GM12878 (cell line): Measurements from ENCODE around the gene TMCC2. TPM values are rescaled to one million over a fixed set of nuclear protein-coding genes. Genes with fewer than 3 reads are reported as not detected.

Experiments used
- ATAC-seq: fragments of 200-7000 bp; cut with Tn5 transposase; 3 replicates; pipeline ENCODE4 v1.9.1; 2020; ENCODE audit warnings: mild to moderate bottlenecking, moderate library complexity
- BruUV-seq: library from RNA; stranded (reverse); fragments of 400-500 nt; replicated peaks from 2 replicates; lab custom pipeline; 2021; lab: Mats Ljungman, UMichigan
- CTCF ChIA-PET: fragments of 300-600 bp; sonication (Branson Sonifier 250); formaldehyde crosslinking; extraction: SDS; loops from one replicate; lab custom pipeline; 2021; ENCODE audit warnings: inconsistent platforms; lab: Yijun Ruan, JAX
- POLR2A ChIA-PET: fragments of 350-600 bp; formaldehyde crosslinking; extraction: SDS; loops from one replicate; lab custom pipeline; 2021; ENCODE audit warnings: inconsistent platforms; lab: Charles Lee
- RAD21 ChIA-PET: fragments of 300-600 bp; sonication (Branson Sonifier 250); formaldehyde crosslinking; loops from one replicate; lab custom pipeline; 2023; ENCODE audit warnings: antibody characterized with exemption; ENCODE audit not compliant: unreplicated experiment; lab: Charles Lee
- SMC1A ChIA-PET: fragments of 300-600 bp; sonication (Branson Sonifier 250); formaldehyde crosslinking; loops from one replicate; lab custom pipeline; 2023; ENCODE audit not compliant: unreplicated experiment, uncharacterized antibody; lab: Charles Lee
- DNase-seq: peaks from one replicate; pipeline ENCODE4 v3.0.0-alpha.2; 2011; ENCODE audit warnings: low read depth, low spot score
- FAIRE-seq: peaks from 3 replicates; lab custom pipeline; 2011; peaks lifted over from hg19 to GRCh38; lab: Jason Lieb, UNC
- H2AFZ ChIP-seq: 2 replicates; pipeline ENCODE4 v1.6.0; 2011; ENCODE audit warnings: low read depth, low read length, control low read depth; ENCODE audit not compliant: control insufficient read depth
- H3K27ac ChIP-seq: 2 replicates; pipeline ENCODE4 v1.5.1; 2011; ENCODE audit warnings: control low read depth; ENCODE audit not compliant: control insufficient read depth, insufficient read depth
- H3K27me3 ChIP-seq, 2 experiments: replicated peaks in 1 of 2; 2 replicates each; pipeline versions ENCODE4 v1.6.0 to v1.6.1; 2011; ENCODE audit warnings: low read length in 1 of 2; ENCODE audit not compliant: control insufficient read depth in 2 of 2, insufficient read depth in 2 of 2
- H3K36me3 ChIP-seq, 2 experiments: 2 replicates each; pipeline ENCODE4 v1.5.1; 2011; ENCODE audit warnings: low read length in 1 of 2; ENCODE audit not compliant: control insufficient read depth in 2 of 2, insufficient read depth in 2 of 2
- H3K4me1 ChIP-seq: 2 replicates; pipeline ENCODE4 v1.6.1; 2011; ENCODE audit warnings: mild to moderate bottlenecking, low read length, moderate library complexity, mixed read lengths; ENCODE audit not compliant: control insufficient read depth, insufficient read depth
- H3K4me2 ChIP-seq: 2 replicates; pipeline ENCODE4 v1.6.0; 2011; ENCODE audit warnings: control low read depth; ENCODE audit not compliant: control insufficient read depth, insufficient read depth
- H3K4me3 ChIP-seq: fragments of 200-600 bp; sonication (generic); 2 replicates; pipeline ENCODE4 v1.5.1; 2016
- H3K79me2 ChIP-seq: 2 replicates; pipeline ENCODE4 v1.6.0; 2011; ENCODE audit warnings: low read length; ENCODE audit not compliant: control insufficient read depth, insufficient read depth
- H3K9ac ChIP-seq: 2 replicates; pipeline ENCODE4 v1.8.0; 2011; ENCODE audit warnings: low read length, control low read depth, mixed read lengths; ENCODE audit not compliant: control insufficient read depth, insufficient read depth
- H3K9me3 ChIP-seq: replicated peaks from 3 replicates; pipeline ENCODE4 v1.5.1; 2011; ENCODE audit warnings: mild to moderate bottlenecking, low read length; ENCODE audit not compliant: control insufficient read depth, insufficient read depth
- H4K20me1 ChIP-seq: 2 replicates; pipeline ENCODE4 v1.6.0; 2011; ENCODE audit not compliant: control insufficient read depth, insufficient read depth
- BHLHE40 ChIP-seq, 2 experiments: fragments of 450-650 bp in 1 of 2; IDR thresholded peaks; 2 replicates each; pipeline ENCODE4 v1.6.1; 2011 to 2017; ENCODE audit warnings: low read depth in 2 of 2, borderline replicate concordance in 1 of 2, improper control_type of control experiment in 1 of 2, low read length in 1 of 2, mild to moderate bottlenecking in 1 of 2
- BMI1 ChIP-seq: fragments of 450-650 bp; IDR thresholded peaks from 2 replicates; pipeline ENCODE4 v1.6.1; 2016; ENCODE audit warnings: mild to moderate bottlenecking, moderate library complexity, borderline replicate concordance
- CEBPB ChIP-seq, 2 experiments: fragments of 150-350 bp in 1 of 2; IDR thresholded peaks; 2 replicates each; pipeline ENCODE4 v1.6.1; 2012 to 2014; ENCODE audit warnings: low read depth in 2 of 2, low read length in 2 of 2, borderline replicate concordance in 1 of 2, inconsistent platforms in 1 of 2
- FOXM1 ChIP-seq: IDR thresholded peaks from 2 replicates; pipeline ENCODE4 v1.6.1; 2012; ENCODE audit warnings: low read depth, mild to moderate bottlenecking, inconsistent platforms, low read length, moderate library complexity
- HSF1 ChIP-seq: fragments of 150-350 bp; IDR thresholded peaks from 2 replicates; pipeline ENCODE4 v1.6.1; 2014; ENCODE audit warnings: mild to moderate bottlenecking, low read depth, low read length
- JUNB ChIP-seq: IDR thresholded peaks from 2 replicates; pipeline ENCODE4 v1.6.1; 2016; ENCODE audit warnings: antibody characterized with exemption, mild to moderate bottlenecking
- MTA3 ChIP-seq: IDR thresholded peaks from 2 replicates; pipeline ENCODE4 v1.6.1; 2012; ENCODE audit warnings: low read length, inconsistent platforms, borderline replicate concordance
- NBN ChIP-seq: fragments of 450-650 bp; IDR thresholded peaks from 2 replicates; pipeline ENCODE4 v1.6.1; 2016
- NR2C2 ChIP-seq: IDR thresholded peaks from 2 replicates; pipeline ENCODE4 v1.6.1; 2011; ENCODE audit warnings: borderline replicate concordance, low read depth; ENCODE audit not compliant: control insufficient read depth, insufficient read length
- PAX5 ChIP-seq: IDR thresholded peaks from 2 replicates; pipeline ENCODE4 v1.6.1; 2011; ENCODE audit warnings: low read depth, low read length, borderline replicate concordance
- RCOR1 ChIP-seq: conservative IDR thresholded peaks from 2 replicates; pipeline ENCODE4 v1.6.1; 2012; ENCODE audit warnings: low read depth, low read length, improper control_type of control experiment
- TARDBP ChIP-seq: IDR thresholded peaks from 2 replicates; pipeline ENCODE4 v1.6.1; 2016; ENCODE audit warnings: borderline replicate concordance
- ZNF687 ChIP-seq: fragments of 450-650 bp; IDR thresholded peaks from 2 replicates; pipeline ENCODE4 v1.6.1; 2017; ENCODE audit warnings: mild to moderate bottlenecking, moderate library complexity
- WGBS: methylation state at CpG from one replicate; pipeline ENCODE4 v1.1.6; 2016; ENCODE audit warnings: low lambda C conversion rate; ENCODE audit not compliant: insufficient replicate concordance, insufficient coverage; ENCODE audit errors: missing lambda C conversion rate; 5-methylcytosine and 5-hydroxymethylcytosine counted together
- in situ Hi-C: fragments of 300-500 bp; cut with MboI; formaldehyde crosslinking; loops from 9 replicates; pipeline ENCODE4 v1.14.3; 2018; ENCODE audit warnings: mixed read lengths
- intact Hi-C: fragments of 100-400 bp; cut with micrococcal nuclease; formaldehyde crosslinking; loops from one replicate; pipeline ENCODE4 v1.14.2; 2022; ENCODE audit not compliant: unreplicated experiment
- polyA plus RNA-seq, 11 experiments: library from polyadenylated mRNA; depleted of rRNA in 4 of 11; unstranded in 6 of 11; stranded (reverse) in 5 of 11; fragments of >200 nt; fragmentation: Nextera tagmentation in 4 of 11; fragmentation: Illumina TruSeq in 1 of 11; extraction: Ambion mirVana in 4 of 11; extraction: Trizol in 1 of 11; gene quantifications; 1 replicate in 1 of 11; 2 replicates in 10 of 11; pipeline versions ENCODE4 v1.2.1 to v1.2.3, GENCODE V29; 2011 to 2016; ENCODE audit warnings: inconsistent platforms in 2 of 11, missing spikeins in 2 of 11, low read depth in 1 of 11
- total RNA-seq, 4 experiments: library from RNA; depleted of rRNA in 3 of 4; stranded (reverse); fragments of >200 nt in 3 of 4; fragmentation: Illumina TruSeq in 1 of 4; extraction: Trizol in 1 of 4; gene quantifications; 2 replicates each; pipeline versions ENCODE4 v1.2.1 to v1.2.3, GENCODE V29; 2013 to 2021

Gene TMCC2
- total and polyA plus RNA-seq, 10 of the 15 experiments (the other 5 are each of a cell fraction or from before 2014, with no cell fraction given): 0.06 to 2.3 (median 0.76) TPM

- no peak for FAIRE-seq
Measured at GRCh38 chr1:205262731-205263171, 35.0 kb downstream of the TMCC2 start.

More at GRCh38 chr1:205262731-205263171, 35.0 kb downstream of the TMCC2 start:
- H3K4me1 ChIP-seq: no peaks in the 10 kb centered on the region
- TF ChIP-seq FOXM1 (no peak), ZNF687 (no peak), MTA3 (no peak), BMI1 (no peak), PAX5 (no peak), CEBPB (IDR thresholded peaks at IDR 0.05; ENCODE audit: borderline replicate concordance in 1 of 2, low read depth in 2 of 2, low read length in 2 of 2) (no peak), RCOR1 (no peak), BHLHE40 (IDR thresholded peaks at IDR 0.05; ENCODE audit: borderline replicate concordance in 1 of 2, low read depth in 2 of 2, low read length in 1 of 2) (no peak), NR2C2 (no peak), JUNB (no peak), TARDBP (no peak), HSF1 (no peak), NBN (no peak)
- DNase-seq (no peak), ATAC-seq (no peak)
- POLR2A ChIA-PET: interaction anchor here (0.5 to 1.5 kb wide), 3 partner anchors 9 to 33 kb away, joined by 3 to 5 read pairs (median 3); no protein-coding TSS in a partner anchor
- CTCF ChIA-PET: interaction anchor here (0.7 to 42.1 kb wide), 11 partner anchors 9 to 274 kb away, joined by 3 to 2333 read pairs (median 8); partner anchors contain the start of genes DSTYK, NUAK2 and TMCC2
- no peaks in the 10 kb centered on the region for H3K79me2 ChIP-seq
- in situ Hi-C loops: no loop called here
- no peaks in the 10 kb centered on the region; a peak in 1 of 4 replicates for H3K27me3 ChIP-seq
- no peaks in the 10 kb centered on the region; the same call in 1 of the 2 replicates for H4K20me1 ChIP-seq
- intact Hi-C loops: no loop called here
- WGBS: 26% methylated on average over 8 of the region's 8 CpGs
- no TSS peak for BruUV-seq
- no peak overlapping the region for H3K27ac ChIP-seq
- no peak overlapping the region for H3K4me3 ChIP-seq
- no peaks in the 10 kb centered on the region for H3K9me3 ChIP-seq
- RAD21 ChIA-PET: interaction anchor here (1.0 to 21.3 kb wide), 7 partner anchors 8 to 262 kb away, joined by 3 to 728 read pairs (median 10); partner anchors contain the start of gene TMCC2
- no peak overlapping the region for H3K9ac ChIP-seq
- H2AFZ ChIP-seq: no peak overlapping the region
- no peak overlapping the region for H3K4me2 ChIP-seq
- H3K36me3 ChIP-seq: no peaks in the 10 kb centered on the region
- SMC1A ChIA-PET: interaction anchor here (0.8 to 17.4 kb wide), 10 partner anchors 8 to 286 kb away, joined by 3 to 427 read pairs (median 4); partner anchors contain the start of gene TMCC2
